Islet precursor cell (in vitro differentiated cells): ENCODE results near the gene NOVA2.
A peak's percentile ranks its signal among the peaks of the same experiment; 100 is the strongest.

Source experiments
- DNase-seq: peaks from one replicate; pipeline ENCODE4 v3.0.0-alpha.2; 2018

NOVA2 gene

DNA sequence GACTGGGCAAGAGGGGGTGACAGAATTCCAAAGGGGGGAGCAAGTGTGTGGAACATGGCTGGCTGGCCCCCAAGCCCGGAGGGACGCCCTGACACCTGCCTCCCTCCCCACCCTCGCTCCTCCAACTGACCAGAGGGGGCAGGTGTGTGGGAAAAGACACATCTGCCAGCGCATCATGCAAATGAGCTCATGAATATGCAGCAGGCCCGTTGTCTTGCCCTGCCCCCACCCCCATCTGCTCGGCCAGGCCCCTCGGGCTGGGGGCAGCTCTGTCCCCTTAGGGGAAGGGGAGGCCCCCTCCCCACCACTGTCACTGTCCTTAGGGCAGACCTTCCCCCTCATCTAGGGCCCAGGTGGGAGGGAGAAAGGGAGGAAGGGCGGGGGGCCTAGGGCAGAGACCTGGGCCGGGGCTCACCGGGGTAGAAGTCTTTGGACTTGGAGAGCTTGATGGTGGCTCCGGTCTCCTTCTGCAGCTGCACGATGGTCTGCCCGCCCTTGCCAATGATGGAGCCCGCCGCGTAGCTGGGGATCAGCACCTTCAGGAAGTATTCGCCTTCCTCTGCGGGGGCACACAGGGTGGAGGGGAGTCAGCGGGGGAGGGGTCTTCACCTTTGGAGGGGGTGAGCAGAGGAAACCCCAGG is 12.9 kb downstream of the NOVA2 start:
- no peak for DNase-seq

DNA sequence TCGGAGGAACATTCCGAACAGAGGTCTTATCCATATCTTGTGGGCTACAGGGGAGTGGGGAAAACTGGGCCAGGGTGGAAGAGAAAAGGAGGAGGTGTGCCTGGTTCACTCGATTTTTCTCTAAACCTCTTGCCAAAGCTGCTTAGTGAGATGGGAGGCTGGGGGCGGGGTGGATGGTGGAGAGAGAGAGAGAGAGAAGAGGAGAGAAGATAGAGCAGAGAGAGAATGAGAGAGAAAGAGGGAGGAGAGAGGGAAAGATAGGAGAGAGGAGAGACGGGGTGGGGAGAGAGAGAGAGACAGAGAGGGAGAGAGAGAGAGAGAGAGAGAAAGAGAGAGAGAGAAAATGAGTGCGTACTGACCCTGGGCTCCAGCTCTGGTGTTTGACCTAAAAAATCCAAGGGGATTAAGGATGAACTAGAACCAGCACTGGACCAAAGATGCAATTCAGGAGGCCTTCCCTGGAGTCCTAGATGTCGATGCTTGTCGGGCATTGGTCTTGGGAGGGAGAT is 14.1 kb downstream of the NOVA2 start:
- DNase-seq, result no peak

DNA sequence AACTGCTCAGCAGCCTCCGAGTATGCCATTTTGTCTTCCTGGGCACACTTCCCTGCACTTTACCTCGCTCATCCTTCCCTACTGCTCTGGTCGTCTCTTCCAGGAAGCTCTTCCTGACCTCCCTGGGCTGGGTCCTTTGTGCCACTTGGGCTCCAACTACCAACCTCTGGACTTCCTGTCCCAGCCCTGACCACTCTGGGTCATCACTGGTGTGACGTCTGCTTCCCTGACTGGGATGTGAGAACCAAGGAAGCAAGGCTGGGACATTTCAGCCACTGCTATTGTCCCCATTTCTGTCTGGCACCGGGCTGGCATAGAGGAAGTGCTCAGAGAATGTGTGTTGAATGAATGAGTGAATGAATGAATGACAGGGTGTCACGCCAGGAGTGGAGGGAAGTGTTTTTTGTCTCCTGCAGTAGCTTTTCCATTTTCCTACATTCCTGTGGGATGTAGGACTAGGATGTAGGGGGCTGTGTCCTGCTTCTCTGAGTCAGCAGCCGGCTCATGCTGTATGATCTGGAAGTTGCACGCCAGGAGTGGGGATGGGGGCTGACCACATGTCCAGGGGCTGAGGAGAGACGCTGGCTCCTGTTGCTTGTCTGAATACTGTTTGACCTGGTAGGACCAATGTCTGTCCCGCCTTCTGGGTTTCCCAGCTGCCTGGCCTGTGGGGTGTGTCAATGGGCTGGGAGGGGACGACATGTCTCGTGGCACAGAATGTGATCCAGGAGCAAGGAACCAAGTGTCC is 14.7 kb downstream of the NOVA2 start:
- DNase-seq, result peak; percentile 71

DNA sequence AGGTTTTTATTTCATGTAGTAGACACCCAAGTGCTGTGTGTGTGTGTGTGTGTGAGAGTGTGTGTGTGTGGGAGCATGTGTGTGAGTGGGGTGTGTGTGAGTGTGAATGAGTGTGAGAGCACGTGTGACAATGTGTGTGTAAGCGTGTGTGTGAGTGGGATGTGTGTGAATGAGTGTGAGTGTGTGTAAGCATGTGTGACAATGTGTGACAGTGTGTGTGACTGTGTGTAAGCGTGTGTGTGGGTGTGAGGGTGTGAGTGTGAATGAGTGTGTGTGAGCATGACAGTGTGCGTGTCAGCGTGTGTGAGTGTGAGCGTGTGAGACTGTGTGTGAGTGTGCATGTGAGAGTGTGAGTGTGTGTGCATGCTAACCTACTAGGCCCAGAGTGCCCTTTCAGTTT is 15.3 kb downstream of the NOVA2 start:
- no peak for DNase-seq

DNA sequence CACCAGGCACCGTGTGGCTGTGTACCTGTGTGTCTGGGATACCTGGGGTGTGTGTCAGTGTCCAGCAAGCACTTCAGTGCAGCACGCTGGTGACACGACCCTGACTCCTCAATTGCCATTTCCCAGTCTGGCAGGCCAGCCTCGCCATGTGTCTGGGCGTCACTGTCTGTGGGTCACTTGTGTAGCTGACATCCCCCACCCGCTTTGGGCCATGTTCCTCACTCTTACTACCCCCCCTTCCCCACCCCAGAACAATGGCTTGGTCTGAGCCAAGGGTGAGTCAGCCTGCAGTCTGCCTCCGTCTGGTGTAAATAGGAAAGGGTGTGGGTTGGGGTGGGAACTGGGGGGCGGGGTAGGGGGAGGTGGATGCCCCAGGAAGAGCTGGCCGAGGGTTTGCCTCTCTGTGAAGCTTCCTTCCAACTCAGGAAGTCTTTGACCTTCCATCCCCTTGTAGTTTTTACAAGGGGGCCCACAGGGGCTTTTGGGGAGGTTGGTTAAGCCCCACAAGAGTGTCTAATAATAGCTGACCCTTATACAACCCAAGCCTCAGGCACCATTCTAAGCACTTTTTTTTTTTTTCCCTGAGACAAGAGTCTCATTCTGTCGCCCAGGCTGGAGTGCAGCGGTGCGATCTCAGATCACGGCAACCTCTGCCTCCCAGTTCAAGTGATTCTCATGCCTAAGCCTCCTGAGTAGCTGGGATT is 17.6 kb downstream of the NOVA2 start:
- peak; percentile 92 for DNase-seq

DNA sequence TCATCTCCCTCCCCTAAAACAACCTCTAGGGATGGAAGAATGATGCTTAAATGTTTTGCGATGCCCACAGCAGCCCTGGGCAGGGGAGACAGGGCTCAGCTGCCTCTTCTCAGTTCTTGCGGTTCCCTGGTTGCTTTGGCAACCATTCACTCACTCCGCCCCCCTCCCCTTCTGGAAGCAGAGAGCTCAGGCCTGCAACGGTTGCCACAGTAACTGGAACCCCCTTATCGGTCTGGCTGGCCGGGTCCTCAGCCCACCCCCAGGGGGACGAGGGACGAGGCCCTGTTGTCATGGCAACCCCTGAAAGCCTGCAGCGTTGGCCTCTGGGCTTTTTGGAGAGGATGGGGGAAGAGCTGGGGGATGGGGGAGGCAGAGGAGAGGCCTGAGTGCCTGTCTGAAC is 19.5 kb downstream of the NOVA2 start:
- no peak for DNase-seq

DNA sequence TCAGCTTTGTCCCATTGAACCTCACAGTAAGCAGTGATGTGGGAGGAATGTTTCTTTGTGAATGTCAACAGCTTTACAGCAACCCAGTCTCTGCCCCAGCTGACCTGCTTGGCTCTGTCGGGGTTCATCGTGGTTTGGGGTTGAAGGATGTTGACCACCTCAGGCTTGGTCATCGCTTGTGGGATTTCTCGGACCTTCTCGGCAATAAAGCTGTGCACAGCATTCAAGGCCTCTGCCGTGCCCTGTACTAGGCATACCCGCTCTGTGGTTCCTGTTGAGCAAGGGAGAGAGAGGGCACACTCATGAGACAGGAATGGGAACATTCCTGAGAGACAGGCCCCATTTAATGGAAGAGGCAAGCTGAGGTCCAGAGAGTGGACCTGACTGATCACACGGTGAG is 20.0 kb downstream of the NOVA2 start:
- DNase-seq, result no peak

DNA sequence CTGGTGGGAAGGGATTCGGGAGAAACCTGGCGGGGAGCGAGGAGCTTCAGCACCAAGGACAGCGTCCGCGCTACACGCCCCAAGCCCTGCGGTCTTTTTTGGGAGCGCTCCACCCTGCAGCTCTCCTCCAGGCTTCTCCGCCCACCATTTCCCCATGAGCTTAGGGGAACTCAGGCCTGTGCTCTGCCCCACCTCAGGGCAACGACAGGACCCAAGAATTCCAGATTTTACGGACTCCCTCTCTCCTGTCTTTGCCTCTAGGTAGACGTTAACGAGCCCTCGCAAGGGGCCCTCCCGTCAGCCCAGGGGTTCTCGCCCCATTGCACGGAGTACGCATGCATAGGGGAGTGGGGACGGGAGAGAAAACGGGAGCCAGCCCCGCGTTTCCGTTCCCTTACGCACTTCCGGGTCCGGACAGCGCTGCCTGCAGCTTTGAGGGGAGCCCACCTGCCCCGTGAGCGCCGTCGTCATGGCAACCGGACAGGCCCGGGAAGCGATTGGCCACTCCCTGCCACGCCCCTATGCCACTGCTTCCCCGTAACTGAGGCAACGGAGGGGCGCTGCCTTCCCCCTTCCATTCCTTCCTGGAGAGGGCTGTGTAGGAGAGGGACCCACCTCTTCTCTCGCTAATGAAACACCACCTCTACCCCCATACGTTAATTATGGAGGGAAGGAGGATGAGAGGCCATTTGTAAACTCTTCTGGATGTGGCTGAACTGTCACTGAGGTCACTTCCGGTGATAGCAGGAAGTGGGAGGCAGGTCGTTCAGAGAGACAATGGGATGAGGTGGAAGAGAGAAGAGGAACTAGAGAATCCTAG is 20.8 kb downstream of the NOVA2 start:
- DNase-seq, result peak; percentile 84

DNA sequence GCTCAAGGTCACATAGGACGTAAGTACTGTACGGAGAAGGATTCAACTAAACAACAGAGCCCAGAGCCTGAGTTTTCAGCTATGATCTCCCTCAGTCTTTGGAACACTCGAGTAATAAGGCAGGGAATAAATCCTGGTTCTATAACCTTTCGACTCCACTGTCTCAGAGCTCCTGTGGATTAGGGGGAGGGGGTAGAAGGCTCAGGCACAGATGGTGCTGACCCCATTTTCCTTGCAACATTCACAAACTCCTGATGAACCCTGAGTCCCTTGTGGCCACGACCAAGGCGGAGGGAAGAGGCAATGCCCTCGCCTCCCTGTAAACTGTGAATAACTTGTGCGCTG is 21.4 kb downstream of the NOVA2 start:
- DNase-seq, result no peak

DNA sequence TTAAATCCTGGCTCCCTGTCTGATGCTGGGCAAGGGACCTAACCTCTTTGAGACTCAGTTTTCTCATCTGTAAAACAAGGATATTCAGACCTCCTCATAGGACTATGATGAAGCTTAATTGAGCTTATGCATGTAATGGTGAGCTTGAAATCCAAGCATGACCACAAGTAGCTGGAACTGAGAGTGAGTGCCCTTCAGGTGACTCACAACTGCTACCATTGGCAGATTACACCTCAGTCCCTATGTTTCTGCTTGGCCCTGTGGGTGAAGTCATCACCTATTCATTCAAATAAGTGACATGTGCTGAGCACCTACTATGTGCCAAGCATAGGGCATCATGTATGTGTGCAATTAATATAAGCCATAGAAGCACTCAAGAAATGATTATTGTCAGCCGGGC is 25.7 kb downstream of the NOVA2 start:
- DNase-seq, result no peak

DNA sequence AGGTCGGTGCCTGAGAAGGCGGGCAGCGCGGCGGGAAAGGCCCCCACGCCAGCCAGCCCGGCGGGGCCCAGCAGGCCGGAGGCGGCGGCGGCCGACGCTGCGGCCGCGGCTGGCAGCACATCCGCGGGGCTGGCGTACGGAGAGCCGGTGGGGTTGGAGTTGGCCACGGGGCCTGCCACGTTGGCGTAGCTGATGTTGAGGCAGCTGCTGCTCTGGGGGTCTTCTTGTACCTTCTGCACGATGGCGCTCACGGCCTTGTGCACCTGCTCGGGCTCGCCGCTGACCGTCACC is 33.2 kb downstream of the NOVA2 start:
- DNase-seq, result no peak

DNA sequence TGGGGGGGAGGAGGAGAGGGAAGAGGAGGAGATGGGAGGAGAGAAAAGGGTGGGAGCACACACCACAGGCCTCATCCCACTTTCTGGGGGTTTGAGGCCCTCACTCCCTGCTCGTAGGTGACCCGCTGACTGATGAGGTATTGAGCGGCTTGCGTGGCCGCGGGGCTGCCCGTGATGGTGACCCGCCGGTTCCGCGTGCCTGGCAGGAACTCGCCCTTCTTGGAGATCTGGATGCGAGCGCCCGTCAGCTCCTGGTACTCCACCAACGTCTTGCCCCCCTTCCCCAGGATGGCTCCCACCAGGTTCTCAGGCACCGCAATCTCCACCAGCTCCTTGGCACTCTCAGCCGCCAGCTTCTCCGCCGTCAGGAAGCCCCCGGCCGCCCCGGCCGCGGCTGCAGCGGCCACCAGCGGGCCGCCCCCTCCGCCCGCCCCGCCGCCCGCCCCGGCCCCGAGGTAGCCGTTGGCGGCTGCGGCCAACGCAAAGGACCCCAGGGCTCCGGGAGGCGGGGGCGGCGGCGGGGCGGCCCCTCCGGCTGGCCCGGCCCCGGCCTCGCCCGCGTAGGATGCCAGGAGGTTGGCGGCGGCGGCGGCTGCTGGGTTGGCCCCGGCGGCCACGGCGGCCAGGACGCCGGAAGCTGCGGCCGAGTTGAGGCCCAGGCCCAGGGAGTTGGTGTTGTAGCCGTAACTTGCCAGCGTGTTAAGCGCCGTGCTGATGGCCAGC is 33.7 kb downstream of the NOVA2 start:
- DNase-seq, result no peak

DNA sequence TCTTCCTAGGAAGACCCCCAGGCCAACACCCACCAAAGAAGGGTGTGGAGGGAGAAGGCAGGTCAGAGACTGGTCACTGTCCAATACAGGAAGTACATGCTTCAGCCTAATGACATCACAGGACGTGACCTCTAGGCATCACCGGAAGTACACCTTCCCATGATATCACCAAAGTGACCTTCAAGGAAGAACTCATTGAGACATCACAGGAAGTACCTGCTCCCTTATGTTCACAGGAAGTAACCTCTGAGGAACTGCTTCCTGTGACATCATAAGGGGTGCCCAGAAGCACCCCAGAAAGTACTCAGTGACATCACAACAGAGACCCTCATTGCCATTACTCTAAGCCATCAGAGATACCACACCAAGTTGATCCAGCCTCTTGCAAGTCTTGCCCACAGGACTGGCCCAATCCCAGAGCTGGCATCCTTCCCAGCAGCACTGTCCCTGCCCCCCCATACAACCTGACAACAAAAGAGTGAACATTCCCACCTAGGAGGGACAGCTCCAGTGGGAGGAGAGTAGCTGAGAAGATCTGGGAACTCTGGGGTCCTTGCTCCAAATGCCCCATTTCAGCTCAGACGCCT is 34.8 kb downstream of the NOVA2 start:
- DNase-seq, result no peak

DNA sequence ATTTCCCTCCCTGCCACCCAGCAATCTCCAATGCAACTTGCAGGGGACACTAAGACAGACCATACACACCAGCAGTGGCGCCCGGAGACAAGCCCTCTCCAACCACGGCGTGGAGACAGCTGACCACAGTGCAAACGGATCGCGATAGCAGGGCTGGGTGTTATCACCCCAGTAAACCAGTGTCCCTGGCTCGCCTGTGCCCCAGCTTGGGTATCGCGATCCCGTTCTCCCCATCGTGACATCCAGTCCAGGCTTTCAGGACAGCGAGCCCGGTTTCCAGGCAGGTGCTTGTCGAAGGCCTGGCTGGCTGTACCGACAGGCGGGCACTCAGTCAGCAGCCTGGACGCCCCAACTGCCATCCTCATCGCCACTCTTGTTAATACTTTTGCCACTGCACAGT is 38.4 kb downstream of the NOVA2 start:
- no peak for DNase-seq

DNA sequence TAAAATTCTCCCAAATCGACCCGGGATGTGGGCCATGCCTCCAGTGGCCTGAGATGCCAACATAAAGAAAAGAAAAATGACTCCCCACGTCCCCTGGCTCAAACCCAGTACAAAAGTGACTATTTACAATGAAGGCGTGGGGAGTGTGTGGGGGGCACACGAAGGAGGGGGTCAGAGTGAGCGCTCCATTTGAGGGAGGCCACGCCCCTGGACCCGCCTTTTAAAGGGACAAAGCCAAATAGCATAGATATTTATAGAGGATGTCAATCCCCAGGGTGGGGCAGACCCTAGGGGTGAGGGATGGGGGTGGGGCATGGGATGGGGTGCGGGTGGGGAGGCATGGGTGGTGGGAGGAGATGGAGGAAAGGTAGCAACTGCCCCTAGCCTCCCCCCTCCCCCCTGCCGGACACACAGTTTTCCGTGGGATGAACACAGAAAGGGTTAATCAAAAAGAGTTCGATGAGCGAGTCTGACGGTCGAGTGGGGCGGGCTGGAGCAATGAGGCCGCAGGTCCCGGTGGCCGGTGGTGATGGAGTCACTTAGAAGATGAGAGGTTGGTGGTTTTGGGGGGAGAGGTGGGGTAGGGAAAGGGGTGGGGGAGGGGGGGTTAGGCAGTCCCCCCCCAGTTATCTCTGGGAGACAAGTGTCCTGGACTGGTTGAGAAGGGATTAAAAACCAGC is 39.0 kb downstream of the NOVA2 start:
- no peak for DNase-seq

DNA sequence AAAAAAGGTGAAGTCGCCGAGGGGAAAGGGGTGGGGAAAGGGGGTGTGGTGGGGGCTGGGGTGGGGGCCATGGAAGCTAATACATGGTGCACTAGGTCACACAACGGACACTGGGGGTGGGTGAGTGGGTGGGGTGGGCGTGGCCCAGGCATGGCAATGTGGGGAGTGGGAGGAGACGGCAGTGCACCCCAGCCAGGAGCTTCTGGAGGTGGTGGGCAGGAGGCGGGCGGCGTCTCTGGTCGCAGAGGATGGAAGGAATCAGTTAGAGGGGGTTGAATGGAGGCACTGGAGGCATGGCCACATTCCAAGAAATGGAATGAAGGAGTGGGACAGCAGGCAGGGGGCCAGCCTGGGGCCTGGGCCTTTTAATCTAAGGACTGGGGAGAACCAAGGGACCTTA is 39.9 kb downstream of the NOVA2 start:
- DNase-seq, result no peak

DNA sequence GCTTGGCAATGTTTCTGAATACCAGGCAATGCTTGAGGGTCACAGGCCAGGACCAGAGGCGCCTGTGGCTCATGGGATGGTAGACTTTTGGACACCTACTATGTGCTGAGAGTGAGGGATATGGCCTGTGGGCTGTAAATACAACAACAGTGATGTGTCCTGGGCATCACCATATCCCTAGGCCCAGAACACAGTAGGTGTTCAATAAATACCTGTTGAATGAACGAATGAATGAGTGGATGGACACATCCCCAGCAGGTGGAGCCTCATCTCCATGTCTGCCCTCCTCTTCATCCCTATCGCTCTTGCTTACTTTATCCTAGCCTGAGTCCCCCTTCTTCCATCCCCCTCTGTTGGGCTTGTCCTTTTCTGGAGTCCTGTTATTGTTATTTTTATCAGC is 42.6 kb downstream of the NOVA2 start:
- no peak for DNase-seq

DNA sequence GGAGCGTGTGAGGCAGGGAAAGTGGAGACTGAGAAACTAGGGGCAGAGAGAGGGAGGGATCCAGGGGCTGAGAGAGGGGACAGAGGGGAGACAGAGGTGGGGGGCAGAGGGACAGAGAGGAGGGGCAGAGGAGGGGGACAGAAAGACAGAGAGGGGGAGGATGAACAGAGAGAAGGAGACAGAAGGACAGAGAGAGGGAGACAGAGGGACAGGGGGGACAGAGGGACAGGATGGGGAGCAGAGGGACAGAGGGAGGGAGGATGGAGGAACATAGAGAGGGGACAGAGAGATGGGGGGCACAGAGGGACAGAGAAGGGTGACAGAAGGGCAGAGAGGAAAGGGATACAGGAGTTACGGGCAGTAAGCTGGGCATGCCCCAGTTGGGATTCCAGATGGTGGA is 44.4 kb downstream of the NOVA2 start:
- no peak for DNase-seq

DNA sequence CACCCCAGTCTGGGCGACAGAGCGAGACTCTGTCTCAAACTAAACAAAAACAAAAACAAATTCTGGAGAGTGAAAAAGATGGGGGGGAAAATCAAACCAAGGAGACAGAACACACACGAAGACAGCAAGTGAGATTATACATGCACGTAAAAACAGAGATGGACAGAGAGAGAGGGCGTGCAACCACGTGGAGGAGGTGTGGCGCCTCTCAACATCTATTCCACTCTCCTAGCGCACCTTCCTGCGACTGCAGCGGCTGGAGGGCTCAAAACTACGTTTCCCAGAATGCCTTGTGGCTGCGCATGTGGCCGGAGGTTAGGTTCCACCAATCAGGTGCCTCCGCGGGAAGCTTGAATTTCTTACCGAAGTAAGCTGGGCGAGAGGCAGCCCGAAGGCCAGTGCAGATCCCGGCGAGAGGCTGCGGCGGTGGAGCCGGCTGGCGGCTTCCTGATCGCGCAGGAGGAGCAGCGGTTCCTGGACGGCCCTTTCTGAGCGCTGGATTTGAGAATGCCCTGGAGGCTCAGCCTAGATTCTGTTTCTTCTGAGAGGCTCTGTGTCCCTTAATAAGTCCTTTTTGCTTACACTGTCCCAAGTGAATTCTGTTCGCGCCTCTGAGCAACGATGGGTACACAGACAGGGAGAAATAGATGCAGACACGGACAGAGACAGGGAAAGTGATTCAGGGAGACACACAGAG is 46.0 kb downstream of the NOVA2 start:
- DNase-seq, result peak; percentile 98

DNA sequence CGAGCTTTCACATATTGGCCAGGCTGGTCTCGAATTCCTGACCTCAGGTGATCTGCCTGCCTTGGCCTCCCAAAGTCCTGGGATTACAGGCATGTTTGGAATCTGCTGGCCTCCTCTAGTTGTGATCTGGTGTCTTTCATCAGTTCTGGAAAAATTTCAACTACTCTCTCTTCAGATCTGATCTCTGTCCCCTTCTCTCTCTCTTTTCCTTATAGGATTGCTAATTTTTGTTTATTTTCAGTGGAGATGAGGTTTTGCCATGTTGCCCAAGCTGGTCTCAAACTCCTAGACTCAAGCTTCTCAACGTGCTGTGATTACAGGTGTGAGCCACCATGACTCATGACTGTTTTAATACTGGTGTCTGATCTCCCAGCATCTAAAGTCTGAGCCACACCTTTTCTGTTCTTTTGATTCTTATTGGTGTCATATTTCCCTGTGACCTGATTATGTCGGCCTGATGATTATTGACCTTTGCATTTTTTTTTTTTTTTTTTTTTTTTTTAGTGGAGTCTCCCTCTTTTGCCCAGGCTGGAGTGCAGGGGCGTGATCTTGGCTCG is 48.7 kb downstream of the NOVA2 start:
- DNase-seq, result peak; percentile 63

DNA sequence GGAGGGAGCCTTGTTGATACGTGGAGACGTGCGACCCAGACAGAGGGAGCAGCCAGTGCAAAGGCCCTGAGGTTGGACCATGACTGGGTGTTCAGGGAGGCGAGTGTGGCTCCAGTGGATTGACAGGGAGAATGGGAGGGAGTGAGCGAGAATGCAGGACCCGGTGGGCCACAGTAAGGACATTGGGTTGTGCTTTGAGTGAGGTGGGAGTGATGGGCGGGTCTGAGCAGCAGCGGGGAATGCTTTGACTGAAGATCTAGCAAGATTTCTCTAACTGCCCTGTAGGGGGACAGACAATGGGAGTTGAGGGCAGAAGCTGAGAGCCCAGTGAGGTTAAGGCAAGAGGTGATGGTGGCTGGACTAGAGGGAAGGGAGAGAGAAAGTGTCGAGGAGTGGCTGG is 51.4 kb downstream of the NOVA2 start:
- DNase-seq, result peak; percentile 80
